ENCODE data around the gene SMAD9. TPM values are rescaled to one million over a fixed set of nuclear protein-coding genes. Genes with fewer than 3 reads are reported as not detected.

SMAD9 gene
- total and polyA plus RNA-seq, 2 of the 8 experiments (the other 6 are each of a cell fraction or from before 2014, with no cell fraction given), result 0.45 to 1.0 TPM

- peaks cover 1 to 20% (median 16%) of the 10 kb centered on the region in 4 experiments for H3K27me3 ChIP-seq (replicated peaks in 1 of 4; ENCODE audit: control insufficient read depth in 3 of 4, extremely low read depth in 1 of 4, insufficient read depth in 3 of 4, low read length in 3 of 4)
- H3K23ac ChIP-seq (ENCODE audit: insufficient read length), result no peak overlapping the region
- no peak overlapping the region for H2AK5ac ChIP-seq (ENCODE audit: low read depth, low read length)
- H3K9ac ChIP-seq (replicated peaks in 1 of 4; ENCODE audit: extremely low read depth in 1 of 4, low read depth in 3 of 4, low read length in 3 of 4), result no peak overlapping the region
- no peak overlapping the region for H3K56ac ChIP-seq (replicated peaks; ENCODE audit: insufficient read length, low read depth, low read length)
- FAIRE-seq (no peak), DNase-seq (ENCODE audit: low read depth in 1 of 2, low spot score in 2 of 2) (no peak)
- no peak overlapping the region for H3K14ac ChIP-seq (ENCODE audit: insufficient read length)
- H2AFZ ChIP-seq (ENCODE audit: low read length), result no peak overlapping the region
- H3K4me1 ChIP-seq (replicated peaks in 1 of 4; ENCODE audit: control insufficient read depth in 3 of 4, insufficient read depth in 4 of 4, low read length in 3 of 4), result peaks cover 3 to 5% (median 4%) of the 10 kb centered on the region in 4 experiments; a peak in 3 of 7 replicates
- H2BK5ac ChIP-seq (ENCODE audit: low read depth, low read length), result no peak overlapping the region
- no peak overlapping the region for H2BK20ac ChIP-seq (ENCODE audit: low read length)
- no peak overlapping the region for H3K4me3 ChIP-seq (ENCODE audit: extremely low read depth in 1 of 4, insufficient read depth in 2 of 4, low read depth in 3 of 4, low read length in 4 of 4)
- no peaks in the 10 kb centered on the region for H3K36me3 ChIP-seq (ENCODE audit: control insufficient read depth in 2 of 4, insufficient read depth in 4 of 4, low read length in 3 of 4)
- no peaks in the 10 kb centered on the region for H3K9me3 ChIP-seq (ENCODE audit: insufficient read depth in 2 of 2, low read depth in 1 of 2, low read length in 1 of 2)
- H3K79me2 ChIP-seq (ENCODE audit: control insufficient read depth in 1 of 2, insufficient read depth in 2 of 2, low read length in 2 of 2), result no peaks in the 10 kb centered on the region
- H4K91ac ChIP-seq (replicated peaks; ENCODE audit: insufficient read length, low read length), result no peak overlapping the region
- peaks cover 10% of the 10 kb centered on the region; the same call in 1 of the 2 replicates for H3K23me2 ChIP-seq (ENCODE audit: low read depth, low read length)
- no peak overlapping the region for H3K4me2 ChIP-seq (ENCODE audit: insufficient read depth in 1 of 2, low read depth in 2 of 2, low read length in 2 of 2)
- no peaks in the 10 kb centered on the region for H4K20me1 ChIP-seq (replicated peaks in 1 of 2; ENCODE audit: control insufficient read depth in 1 of 2, insufficient read depth in 2 of 2, low read length in 2 of 2)
- H4K5ac ChIP-seq (ENCODE audit: insufficient read length, low read depth, low read length), result no peak overlapping the region
- no peak overlapping the region for H4K8ac ChIP-seq (ENCODE audit: extremely low read depth, insufficient read depth, low read length)
- H3K18ac ChIP-seq (ENCODE audit: extremely low read depth, low read length), result no peak overlapping the region
- ChIA-PET CTCF (ENCODE audit: partially characterized antibody) (interaction anchor here (0.6 to 1.8 kb wide), 4 partner anchors 29 to 633 kb away, joined by 3 to 7 read pairs (median 4); no protein-coding TSS in a partner anchor), POLR2A (ENCODE audit: partially characterized antibody) (interaction anchor here (1.6 kb wide), 1 partner anchor 84 kb away, joined by 3 read pairs; no protein-coding TSS in a partner anchor)
- no peaks in the 10 kb centered on the region for H3K79me1 ChIP-seq (ENCODE audit: low read depth, low read length)
- no peak overlapping the region for H2BK15ac ChIP-seq (ENCODE audit: low read length)
- no peak overlapping the region for H2BK120ac ChIP-seq (replicated peaks; ENCODE audit: low read depth, low read length)
- 90% methylated on average over 6 of the region's 6 CpGs; no CpG with 5 or more reads in 1 of the 2 experiments for WGBS, 2 experiments (ENCODE audit: extremely low coverage in 1 of 2, insufficient coverage in 1 of 2, insufficient read length in 1 of 2, insufficient replicate concordance in 2 of 2, low coverage in 1 of 2, low lambda C conversion rate in 2 of 2, missing lambda C conversion rate in 1 of 2)
- no peak overlapping the region for H3K27ac ChIP-seq (ENCODE audit: low read depth, low read length)
- H2BK12ac ChIP-seq (ENCODE audit: low read depth, low read length), result no peak overlapping the region
- H3K4ac ChIP-seq (replicated peaks; ENCODE audit: insufficient read length, low read depth, low read length), result no peak overlapping the region
- TF ChIP-seq SAP30 (IDR thresholded peaks at IDR 0.05; ENCODE audit: insufficient read depth, insufficient replicate concordance, low read length) (no peak), RFX5 (IDR thresholded peaks at IDR 0.05; ENCODE audit: borderline replicate concordance, low read depth, low read length) (no peak), KDM5A (IDR thresholded peaks at IDR 0.05; ENCODE audit: low read length) (no peak), TCF12 (IDR thresholded peaks at IDR 0.05; ENCODE audit: low read depth, low read length) (no peak), EP300 (IDR thresholded peaks at IDR 0.05; ENCODE audit: borderline replicate concordance in 1 of 2, low read depth in 2 of 2, low read length in 2 of 2) (no peak), BCL11A (IDR thresholded peaks at IDR 0.05; ENCODE audit: low read depth in 2 of 2, low read length in 2 of 2) (no peak), USF2 (IDR thresholded peaks at IDR 0.05; ENCODE audit: low read length) (no peak), HDAC6 (IDR thresholded peaks at IDR 0.05; ENCODE audit: low read depth, low read length) (no peak), KDM4A (IDR thresholded peaks at IDR 0.05; ENCODE audit: low read depth, low read length, severe bottlenecking) (no peak), KDM1A (IDR thresholded peaks at IDR 0.05; ENCODE audit: borderline replicate concordance, low read length) (no peak), SP4 (IDR thresholded peaks at IDR 0.05; ENCODE audit: low read length) (no peak)
These were observed 4.0 kb downstream of the SMAD9 start for GRCh38 chr13:36915896-36916640.
